ENCODE results near the gene DAAM1.

DNA sequence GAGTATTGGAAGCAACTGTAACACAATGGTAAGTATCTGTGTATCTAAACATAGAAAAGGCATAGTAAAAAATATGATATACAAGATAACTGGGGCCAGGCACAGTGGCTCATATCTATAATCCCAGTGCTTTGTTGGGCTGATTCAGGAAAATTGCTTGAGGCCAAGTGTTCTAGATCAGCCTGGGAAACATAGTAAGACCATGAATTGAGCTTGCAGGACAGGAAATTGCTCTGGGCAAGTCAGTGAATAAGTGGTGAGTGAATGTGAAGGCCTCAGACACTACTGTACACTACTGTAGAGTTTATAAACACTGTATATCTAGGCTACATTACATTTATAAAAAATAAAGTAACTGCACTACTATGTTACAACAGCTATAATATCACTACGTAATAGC lies 201.5 kb downstream of the DAAM1 start:
- TF ChIP-seq CREB1 (CRISPR knock-in tag; IDR thresholded peaks at IDR 0.05) = no peak
- TF ChIP-seq, protein P1, sequence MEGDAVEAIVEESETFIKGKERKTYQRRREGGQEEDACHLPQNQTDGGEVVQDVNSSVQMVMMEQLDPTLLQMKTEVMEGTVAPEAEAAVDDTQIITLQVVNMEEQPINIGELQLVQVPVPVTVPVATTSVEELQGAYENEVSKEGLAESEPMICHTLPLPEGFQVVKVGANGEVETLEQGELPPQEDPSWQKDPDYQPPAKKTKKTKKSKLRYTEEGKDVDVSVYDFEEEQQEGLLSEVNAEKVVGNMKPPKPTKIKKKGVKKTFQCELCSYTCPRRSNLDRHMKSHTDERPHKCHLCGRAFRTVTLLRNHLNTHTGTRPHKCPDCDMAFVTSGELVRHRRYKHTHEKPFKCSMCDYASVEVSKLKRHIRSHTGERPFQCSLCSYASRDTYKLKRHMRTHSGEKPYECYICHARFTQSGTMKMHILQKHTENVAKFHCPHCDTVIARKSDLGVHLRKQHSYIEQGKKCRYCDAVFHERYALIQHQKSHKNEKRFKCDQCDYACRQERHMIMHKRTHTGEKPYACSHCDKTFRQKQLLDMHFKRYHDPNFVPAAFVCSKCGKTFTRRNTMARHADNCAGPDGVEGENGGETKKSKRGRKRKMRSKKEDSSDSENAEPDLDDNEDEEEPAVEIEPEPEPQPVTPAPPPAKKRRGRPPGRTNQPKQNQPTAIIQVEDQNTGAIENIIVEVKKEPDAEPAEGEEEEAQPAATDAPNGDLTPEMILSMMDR (IDR thresholded peaks at IDR 0.05) = no peak
- no peak for TF ChIP-seq SMAD3 (CRISPR knock-in tag; IDR thresholded peaks at IDR 0.05; ENCODE audit: borderline replicate concordance)
- no peak for TF ChIP-seq NFYB (CRISPR knock-in tag; conservative IDR thresholded peaks at IDR 0.05; ENCODE audit: low read depth)
- TF ChIP-seq, protein P2, sequence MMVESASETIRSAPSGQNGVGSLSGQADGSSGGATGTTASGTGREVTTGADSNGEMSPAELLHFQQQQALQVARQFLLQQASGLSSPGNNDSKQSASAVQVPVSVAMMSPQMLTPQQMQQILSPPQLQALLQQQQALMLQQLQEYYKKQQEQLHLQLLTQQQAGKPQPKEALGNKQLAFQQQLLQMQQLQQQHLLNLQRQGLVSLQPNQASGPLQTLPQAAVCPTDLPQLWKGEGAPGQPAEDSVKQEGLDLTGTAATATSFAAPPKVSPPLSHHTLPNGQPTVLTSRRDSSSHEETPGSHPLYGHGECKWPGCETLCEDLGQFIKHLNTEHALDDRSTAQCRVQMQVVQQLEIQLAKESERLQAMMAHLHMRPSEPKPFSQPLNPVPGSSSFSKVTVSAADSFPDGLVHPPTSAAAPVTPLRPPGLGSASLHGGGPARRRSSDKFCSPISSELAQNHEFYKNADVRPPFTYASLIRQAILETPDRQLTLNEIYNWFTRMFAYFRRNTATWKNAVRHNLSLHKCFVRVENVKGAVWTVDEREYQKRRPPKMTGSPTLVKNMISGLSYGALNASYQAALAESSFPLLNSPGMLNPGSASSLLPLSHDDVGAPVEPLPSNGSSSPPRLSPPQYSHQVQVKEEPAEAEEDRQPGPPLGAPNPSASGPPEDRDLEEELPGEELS (CRISPR knock-in tag; IDR thresholded peaks at IDR 0.05) = no peak
- no peak for TF ChIP-seq ZNF138 (CRISPR knock-in tag; conservative IDR thresholded peaks at IDR 0.05)
- no peak for TF ChIP-seq FOXK1 (CRISPR knock-in tag; IDR thresholded peaks at IDR 0.05)
- TF ChIP-seq TEAD1 (CRISPR knock-in tag; IDR thresholded peaks at IDR 0.05) = no peak
- no peak for TF ChIP-seq ZNF232 (CRISPR knock-in tag; IDR thresholded peaks at IDR 0.05)
- TF ChIP-seq ESRRA (CRISPR knock-in tag; IDR thresholded peaks at IDR 0.05; ENCODE audit: borderline replicate concordance) = no peak
- TF ChIP-seq CBFB (CRISPR knock-in tag; IDR thresholded peaks at IDR 0.05; ENCODE audit: low read depth) = no peak
- TF ChIP-seq, protein P3, sequence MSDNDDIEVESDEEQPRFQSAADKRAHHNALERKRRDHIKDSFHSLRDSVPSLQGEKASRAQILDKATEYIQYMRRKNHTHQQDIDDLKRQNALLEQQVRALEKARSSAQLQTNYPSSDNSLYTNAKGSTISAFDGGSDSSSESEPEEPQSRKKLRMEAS (CRISPR knock-in tag; IDR thresholded peaks at IDR 0.05) = no peak
